H1 (cell line): ENCODE measurements around the gene HEATR9. TPM values are rescaled to one million over a fixed set of nuclear protein-coding genes. Genes with fewer than 3 reads are reported as not detected.

Experiments
- SAP30 ChIP-seq: fragments of 300-600 bp; sonication (generic); IDR thresholded peaks from 2 replicates; pipeline ENCODE4 v1.7.1; 2012; ENCODE audit warnings: low read length, moderate library complexity, mild to moderate bottlenecking, inconsistent platforms; ENCODE audit not compliant: insufficient read depth, insufficient replicate concordance
- polyA plus RNA-seq, 7 experiments: library from polyadenylated mRNA; depleted of rRNA in 3 of 7; stranded (reverse) in 5 of 7; unstranded in 2 of 7; fragments of >200 nt in 5 of 7; fragments of 200-250 nt in 2 of 7; gene quantifications; 1 replicate in 5 of 7; 2 replicates in 1 of 7; 4 replicates in 1 of 7; pipeline versions ENCODE4 v1.2.1 to v1.2.3, GENCODE V29; 2011 to 2013; ENCODE audit warnings: missing spikeins in 2 of 7, mixed read lengths in 2 of 7
- total RNA-seq: library from RNA; stranded (reverse); fragmentation: NEBNext Ultra II Directional; extraction: Animal tissue kit (Norgen Biotek cat#: 25700); gene quantifications from 2 replicates; pipeline ENCODE4 v1.2.1, GENCODE V29; 2021
- TF ChIP-seq, protein P1 (sequence below), 3 experiments: IDR thresholded peaks; 1 replicate in 2 of 3; 2 replicates in 1 of 3; pipeline versions ENCODE4 v1.5.1 to v1.6.1; 2011; ENCODE audit warnings: low read length in 3 of 3, mild to moderate bottlenecking in 3 of 3, inconsistent platforms in 2 of 3, low read depth in 1 of 3, moderate library complexity in 1 of 3; ENCODE audit not compliant: insufficient read depth in 1 of 3; ENCODE audit errors: control extremely low read depth in 1 of 3

HEATR9 gene
- total and polyA plus RNA-seq, 2 of the 8 experiments (the other 6 are each of a cell fraction or from before 2014, with no cell fraction given), result not detected

GRCh38 chr17:35889818-35890773 lies 21.4 kb upstream of the HEATR9 start (continued):
- TF ChIP-seq SAP30, result no peak
- TF ChIP-seq, protein P1, sequence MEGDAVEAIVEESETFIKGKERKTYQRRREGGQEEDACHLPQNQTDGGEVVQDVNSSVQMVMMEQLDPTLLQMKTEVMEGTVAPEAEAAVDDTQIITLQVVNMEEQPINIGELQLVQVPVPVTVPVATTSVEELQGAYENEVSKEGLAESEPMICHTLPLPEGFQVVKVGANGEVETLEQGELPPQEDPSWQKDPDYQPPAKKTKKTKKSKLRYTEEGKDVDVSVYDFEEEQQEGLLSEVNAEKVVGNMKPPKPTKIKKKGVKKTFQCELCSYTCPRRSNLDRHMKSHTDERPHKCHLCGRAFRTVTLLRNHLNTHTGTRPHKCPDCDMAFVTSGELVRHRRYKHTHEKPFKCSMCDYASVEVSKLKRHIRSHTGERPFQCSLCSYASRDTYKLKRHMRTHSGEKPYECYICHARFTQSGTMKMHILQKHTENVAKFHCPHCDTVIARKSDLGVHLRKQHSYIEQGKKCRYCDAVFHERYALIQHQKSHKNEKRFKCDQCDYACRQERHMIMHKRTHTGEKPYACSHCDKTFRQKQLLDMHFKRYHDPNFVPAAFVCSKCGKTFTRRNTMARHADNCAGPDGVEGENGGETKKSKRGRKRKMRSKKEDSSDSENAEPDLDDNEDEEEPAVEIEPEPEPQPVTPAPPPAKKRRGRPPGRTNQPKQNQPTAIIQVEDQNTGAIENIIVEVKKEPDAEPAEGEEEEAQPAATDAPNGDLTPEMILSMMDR (IDR thresholded peaks at IDR 0.05; ENCODE audit: control extremely low read depth in 1 of 3, insufficient read depth in 1 of 3, low read depth in 1 of 3, low read length in 3 of 3), result no peak
